ENCODE measurements around the gene RASGRF1.

- TF ChIP-seq POLR2A (IDR thresholded peaks at IDR 0.05) (no peak), CTCF (IDR thresholded peaks at IDR 0.05 in 4 of 5, conservative IDR thresholded peaks at IDR 0.05 in 1 of 5) (no peak)
Observed at GRCh38 chr15:79031201-79031600, 59.4 kb downstream of the RASGRF1 start.
